ENCODE results near the gene HRK. TPM values are rescaled to one million over a fixed set of nuclear protein-coding genes. Genes with fewer than 3 reads are reported as not detected.
A peak's percentile ranks its signal among the peaks of the same experiment; 100 is the strongest.

Gene HRK
- total RNA-seq, 1 experiment from 2014 or later, result 1.2 TPM

DNA sequence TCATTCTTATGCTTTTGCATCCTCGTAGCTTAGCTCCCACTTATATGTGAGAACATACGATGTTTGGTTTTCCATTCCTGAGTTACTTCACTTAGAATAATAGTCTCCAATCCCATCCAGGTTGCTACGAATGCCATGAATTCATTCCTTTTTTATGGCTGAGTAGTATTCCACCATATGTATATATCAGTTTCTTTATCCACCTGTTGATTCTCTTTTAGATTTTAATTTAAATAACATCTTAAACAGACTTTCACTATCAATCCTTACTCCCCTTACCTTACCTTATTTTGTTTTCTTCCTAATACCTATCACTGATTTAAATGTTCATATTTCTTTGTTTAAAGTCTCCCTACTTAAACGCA is 29.0 kb upstream of the HRK start:
- H3K9ac ChIP-seq (ENCODE audit: low read length), result peak overlapping the region; percentile 98
- H3K36me3 ChIP-seq (ENCODE audit: insufficient read depth, low read length), result peaks cover 7% of the 10 kb centered on the region; the same call in 1 of the 2 replicates
- no peak overlapping the region; the same call in 1 of the 2 replicates for H3K27ac ChIP-seq (ENCODE audit: low read length)
- no peaks in the 10 kb centered on the region for H3K9me3 ChIP-seq (ENCODE audit: low read length)
- peaks cover 24% of the 10 kb centered on the region for H3K4me1 ChIP-seq (ENCODE audit: low read length)
- DNase-seq, result no peak
- H3K27me3 ChIP-seq (ENCODE audit: low read length), result no peaks in the 10 kb centered on the region
- peak overlapping the region; percentile 93 for H2AFZ ChIP-seq (ENCODE audit: low read length)
- peak overlapping the region; percentile 98 for H3K4me3 ChIP-seq (ENCODE audit: low read length)
- no peaks in the 10 kb centered on the region for H4K20me1 ChIP-seq (ENCODE audit: insufficient read depth, low read depth, low read length)
- no peaks in the 10 kb centered on the region for H3K9me2 ChIP-seq (replicated peaks; ENCODE audit: insufficient read depth, low read length)
- peak overlapping the region; percentile 87 for H3K4me2 ChIP-seq (ENCODE audit: low read depth, low read length, poor library complexity, severe bottlenecking)
- peaks cover 49% of the 10 kb centered on the region for H3K79me2 ChIP-seq (ENCODE audit: low read length)

DNA sequence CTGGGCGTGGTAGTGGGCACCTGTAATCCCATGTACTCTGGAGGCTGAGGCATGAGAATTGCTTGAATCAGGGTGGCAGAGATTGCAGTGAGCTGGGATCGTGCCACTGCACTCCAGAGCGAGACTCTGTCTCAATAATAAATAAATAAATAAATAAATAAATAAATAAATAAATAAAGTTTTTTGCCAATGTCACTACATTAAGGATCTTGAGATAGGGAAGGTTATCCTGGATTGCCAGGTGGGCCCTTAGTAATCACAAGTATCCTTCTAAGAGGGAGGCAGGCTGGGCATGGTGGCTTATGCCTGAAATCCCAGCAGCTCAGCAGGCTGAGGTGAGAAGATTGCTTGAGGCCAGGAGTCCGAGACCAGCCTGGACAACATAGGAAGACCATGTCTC is 25.0 kb upstream of the HRK start:
- H3K9ac ChIP-seq (ENCODE audit: low read length), result no peak overlapping the region
- H4K20me1 ChIP-seq (ENCODE audit: insufficient read depth, low read depth, low read length), result no peaks in the 10 kb centered on the region
- H3K9me3 ChIP-seq (ENCODE audit: low read length), result no peaks in the 10 kb centered on the region
- no peak overlapping the region for H3K4me3 ChIP-seq (ENCODE audit: low read length)
- no peaks in the 10 kb centered on the region for H3K9me2 ChIP-seq (replicated peaks; ENCODE audit: insufficient read depth, low read length)
- DNase-seq, result no peak
- H3K79me2 ChIP-seq (ENCODE audit: low read length), result peaks cover 11% of the 10 kb centered on the region
- no peak overlapping the region for H3K27ac ChIP-seq (ENCODE audit: low read length)
- H3K27me3 ChIP-seq (ENCODE audit: low read length), result no peaks in the 10 kb centered on the region
- no peaks in the 10 kb centered on the region for H3K36me3 ChIP-seq (ENCODE audit: insufficient read depth, low read length)
- no peak overlapping the region for H2AFZ ChIP-seq (ENCODE audit: low read length)
- H3K4me2 ChIP-seq (ENCODE audit: low read depth, low read length, poor library complexity, severe bottlenecking), result no peak overlapping the region
- H3K4me1 ChIP-seq (ENCODE audit: low read length), result peaks cover 5% of the 10 kb centered on the region

DNA sequence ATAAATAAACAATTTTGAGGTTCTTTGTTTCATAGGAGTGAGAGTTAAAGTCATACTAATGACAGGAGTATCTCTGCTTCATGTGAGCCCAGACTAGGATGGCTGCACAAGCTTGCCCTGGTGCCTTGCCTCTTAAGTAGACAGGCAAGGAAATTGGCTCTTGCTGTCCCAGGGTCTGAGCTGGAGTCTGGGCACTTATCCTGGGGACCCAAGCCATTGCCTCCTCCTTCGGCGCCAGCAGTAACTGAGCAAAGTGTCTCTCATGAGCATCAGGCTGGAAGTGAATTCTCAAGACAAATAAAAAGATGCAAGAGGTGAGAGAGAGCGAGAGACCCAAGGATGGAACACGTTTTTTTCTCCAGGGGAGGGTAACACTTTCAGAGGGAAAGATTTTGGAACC is 22.6 kb upstream of the HRK start:
- Histone ChIP-seq H3K4me2 (ENCODE audit: low read depth, low read length, poor library complexity, severe bottlenecking) (no peak overlapping the region), H3K9ac (ENCODE audit: low read length) (no peak overlapping the region), H2AFZ (ENCODE audit: low read length) (no peak overlapping the region), H3K9me2 (replicated peaks; ENCODE audit: insufficient read depth, low read length) (no peaks in the 10 kb centered on the region), H3K27me3 (ENCODE audit: low read length) (no peaks in the 10 kb centered on the region), H3K4me3 (ENCODE audit: low read length) (no peak overlapping the region), H3K36me3 (ENCODE audit: insufficient read depth, low read length) (no peaks in the 10 kb centered on the region), H3K9me3 (ENCODE audit: low read length) (no peaks in the 10 kb centered on the region), H4K20me1 (ENCODE audit: insufficient read depth, low read depth, low read length) (no peaks in the 10 kb centered on the region), H3K4me1 (ENCODE audit: low read length) (no peaks in the 10 kb centered on the region; the same call in 1 of the 2 replicates), H3K79me2 (ENCODE audit: low read length) (no peaks in the 10 kb centered on the region), H3K27ac (ENCODE audit: low read length) (no peak overlapping the region)
- no peak for DNase-seq

DNA sequence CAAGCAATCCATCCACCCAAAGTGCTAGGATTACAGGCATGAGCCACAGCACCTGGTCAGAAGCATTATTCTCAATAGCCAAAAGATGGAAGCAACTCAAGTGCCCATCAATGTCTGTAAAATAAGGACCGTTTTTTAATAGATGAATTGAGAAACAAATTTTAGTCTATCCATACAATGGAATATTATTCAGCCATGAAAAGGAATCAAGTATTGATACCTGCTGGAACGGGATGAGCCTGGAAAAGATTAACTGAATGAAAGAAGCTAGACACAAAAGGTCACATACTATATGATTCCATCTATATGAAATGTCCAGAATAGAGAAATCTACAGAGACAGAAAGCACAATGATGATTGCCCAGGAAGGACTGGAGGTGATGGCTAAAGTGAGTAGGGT is 20.4 kb upstream of the HRK start:
- Histone ChIP-seq H3K27ac (ENCODE audit: low read length) (no peak overlapping the region), H3K4me3 (ENCODE audit: low read length) (no peak overlapping the region), H3K9me2 (replicated peaks; ENCODE audit: insufficient read depth, low read length) (no peaks in the 10 kb centered on the region), H3K4me1 (ENCODE audit: low read length) (peaks cover 2% of the 10 kb centered on the region; the same call in 1 of the 2 replicates), H3K36me3 (ENCODE audit: insufficient read depth, low read length) (no peaks in the 10 kb centered on the region), H2AFZ (ENCODE audit: low read length) (no peak overlapping the region), H3K4me2 (ENCODE audit: low read depth, low read length, poor library complexity, severe bottlenecking) (no peak overlapping the region), H3K9me3 (ENCODE audit: low read length) (no peaks in the 10 kb centered on the region), H4K20me1 (ENCODE audit: insufficient read depth, low read depth, low read length) (no peaks in the 10 kb centered on the region), H3K79me2 (ENCODE audit: low read length) (no peaks in the 10 kb centered on the region), H3K27me3 (ENCODE audit: low read length) (no peaks in the 10 kb centered on the region), H3K9ac (ENCODE audit: low read length) (no peak overlapping the region)
- no peak for DNase-seq

DNA sequence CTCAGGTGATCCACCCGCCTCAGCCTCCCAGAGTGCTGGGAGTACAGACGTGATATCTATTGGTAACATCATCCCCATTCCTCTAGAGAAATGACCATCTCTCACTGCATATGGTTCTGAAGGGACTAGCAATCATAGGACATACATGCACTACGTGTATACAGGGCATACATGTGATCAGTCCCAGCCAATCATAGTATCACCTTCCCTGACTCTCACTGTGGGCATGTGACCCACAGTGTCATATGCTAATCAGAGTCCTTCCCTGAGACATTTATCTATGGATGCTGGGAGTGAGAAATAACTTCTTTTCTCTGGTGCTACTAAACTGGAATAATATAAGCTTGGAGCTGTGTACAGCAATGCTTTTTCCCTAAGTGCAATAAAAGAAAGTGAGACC is 17.4 kb upstream of the HRK start:
- H3K27ac ChIP-seq (ENCODE audit: low read length), result no peak overlapping the region
- no peaks in the 10 kb centered on the region for H3K9me2 ChIP-seq (replicated peaks; ENCODE audit: insufficient read depth, low read length)
- peaks cover 2% of the 10 kb centered on the region; the same call in 1 of the 2 replicates for H3K4me1 ChIP-seq (ENCODE audit: low read length)
- H3K4me3 ChIP-seq (ENCODE audit: low read length), result no peak overlapping the region
- H4K20me1 ChIP-seq (ENCODE audit: insufficient read depth, low read depth, low read length), result no peaks in the 10 kb centered on the region
- H3K9ac ChIP-seq (ENCODE audit: low read length), result no peak overlapping the region
- H3K79me2 ChIP-seq (ENCODE audit: low read length), result no peaks in the 10 kb centered on the region
- H3K36me3 ChIP-seq (ENCODE audit: insufficient read depth, low read length), result no peaks in the 10 kb centered on the region
- no peaks in the 10 kb centered on the region for H3K27me3 ChIP-seq (ENCODE audit: low read length)
- H3K4me2 ChIP-seq (ENCODE audit: low read depth, low read length, poor library complexity, severe bottlenecking), result no peak overlapping the region
- no peaks in the 10 kb centered on the region for H3K9me3 ChIP-seq (ENCODE audit: low read length)
- no peak overlapping the region for H2AFZ ChIP-seq (ENCODE audit: low read length)
- DNase-seq, result no peak

DNA sequence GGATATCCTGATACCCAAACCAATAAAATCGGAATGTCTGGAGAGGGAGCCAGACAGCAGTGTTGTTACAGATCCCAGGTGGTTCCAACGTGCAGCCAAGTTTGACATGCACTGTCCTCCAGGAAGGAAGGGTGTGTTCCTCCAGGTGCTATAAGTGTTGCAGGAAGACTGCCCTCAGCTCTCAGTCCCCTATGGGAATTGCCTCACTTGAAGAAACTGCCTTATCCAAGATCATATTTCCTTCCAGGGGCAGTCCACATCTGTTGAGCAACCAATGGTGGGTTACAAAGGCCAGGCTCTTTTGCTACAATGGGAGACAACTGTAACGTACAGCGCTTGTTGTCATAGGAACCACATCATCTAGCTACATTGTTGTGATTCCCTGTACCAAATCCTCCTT is 16.2 kb upstream of the HRK start:
- Histone ChIP-seq H3K9me2 (replicated peaks; ENCODE audit: insufficient read depth, low read length) (no peaks in the 10 kb centered on the region), H3K27ac (ENCODE audit: low read length) (no peak overlapping the region), H3K9ac (ENCODE audit: low read length) (no peak overlapping the region), H3K4me3 (ENCODE audit: low read length) (no peak overlapping the region), H3K9me3 (ENCODE audit: low read length) (no peaks in the 10 kb centered on the region), H2AFZ (ENCODE audit: low read length) (no peak overlapping the region), H3K27me3 (ENCODE audit: low read length) (no peaks in the 10 kb centered on the region), H3K4me2 (ENCODE audit: low read depth, low read length, poor library complexity, severe bottlenecking) (no peak overlapping the region), H3K4me1 (ENCODE audit: low read length) (peaks cover 2% of the 10 kb centered on the region; the same call in 1 of the 2 replicates), H3K36me3 (ENCODE audit: insufficient read depth, low read length) (no peaks in the 10 kb centered on the region), H4K20me1 (ENCODE audit: insufficient read depth, low read depth, low read length) (no peaks in the 10 kb centered on the region), H3K79me2 (ENCODE audit: low read length) (no peaks in the 10 kb centered on the region)
- no peak for DNase-seq

DNA sequence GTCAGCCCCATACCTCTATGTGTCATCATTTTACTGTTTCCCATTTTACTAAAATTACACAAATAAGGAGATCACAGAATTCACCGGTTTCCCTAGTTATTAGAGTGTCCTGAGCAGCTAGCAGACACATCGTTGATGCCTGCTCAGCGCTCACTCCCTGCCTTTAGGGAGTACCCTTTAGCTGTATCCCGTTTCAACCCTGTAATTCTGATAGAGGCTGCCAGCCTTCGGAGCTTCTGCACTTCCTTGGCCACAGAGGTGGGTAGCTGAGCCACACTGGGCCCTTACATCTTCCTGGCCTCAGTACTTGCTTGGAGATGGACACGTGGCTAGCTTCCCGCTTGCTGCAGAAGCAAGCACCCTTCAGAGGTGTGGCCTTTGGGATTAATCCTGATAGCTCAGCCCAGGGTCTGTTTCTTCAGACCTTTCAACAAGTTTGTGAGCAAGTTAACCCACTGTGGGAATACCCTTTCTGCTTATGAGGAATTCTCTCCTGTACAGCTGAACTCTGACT is 15.2 kb upstream of the HRK start:
- no peak overlapping the region for H2AFZ ChIP-seq (ENCODE audit: low read length)
- no peak for DNase-seq
- no peaks in the 10 kb centered on the region for H3K9me2 ChIP-seq (replicated peaks; ENCODE audit: insufficient read depth, low read length)
- no peaks in the 10 kb centered on the region for H3K36me3 ChIP-seq (ENCODE audit: insufficient read depth, low read length)
- no peak overlapping the region for H3K4me3 ChIP-seq (ENCODE audit: low read length)
- no peaks in the 10 kb centered on the region for H3K27me3 ChIP-seq (ENCODE audit: low read length)
- H3K4me1 ChIP-seq (ENCODE audit: low read length), result peaks cover 2% of the 10 kb centered on the region; the same call in 1 of the 2 replicates
- H3K9me3 ChIP-seq (ENCODE audit: low read length), result no peaks in the 10 kb centered on the region
- no peak overlapping the region for H3K4me2 ChIP-seq (ENCODE audit: low read depth, low read length, poor library complexity, severe bottlenecking)
- H3K79me2 ChIP-seq (ENCODE audit: low read length), result no peaks in the 10 kb centered on the region
- no peak overlapping the region for H3K9ac ChIP-seq (ENCODE audit: low read length)
- no peak overlapping the region for H3K27ac ChIP-seq (ENCODE audit: low read length)
- H4K20me1 ChIP-seq (ENCODE audit: insufficient read depth, low read depth, low read length), result no peaks in the 10 kb centered on the region

DNA sequence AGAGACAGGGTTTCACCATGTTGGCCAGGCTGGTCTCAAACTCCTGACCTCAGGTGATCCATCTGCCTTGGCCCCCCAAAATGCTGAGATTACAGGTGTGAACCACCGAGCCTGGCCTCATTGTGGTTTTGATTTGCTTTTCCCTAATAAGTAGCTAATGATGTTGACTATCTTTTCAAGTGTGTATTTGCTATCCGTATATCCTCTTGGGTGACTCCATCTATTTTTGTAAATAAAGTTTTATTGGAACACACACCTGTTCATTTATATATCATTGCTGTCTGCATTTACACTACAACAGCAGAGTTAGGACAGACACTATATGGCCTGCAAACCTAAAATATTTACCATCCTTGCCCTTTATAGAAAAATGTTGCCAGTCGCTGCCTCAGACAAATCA is 13.7 kb upstream of the HRK start:
- H3K4me1 ChIP-seq (ENCODE audit: low read length), result peaks cover 2% of the 10 kb centered on the region; the same call in 1 of the 2 replicates
- no peaks in the 10 kb centered on the region for H4K20me1 ChIP-seq (ENCODE audit: insufficient read depth, low read depth, low read length)
- no peak for DNase-seq
- H3K9ac ChIP-seq (ENCODE audit: low read length), result no peak overlapping the region
- H3K27ac ChIP-seq (ENCODE audit: low read length), result no peak overlapping the region
- H2AFZ ChIP-seq (ENCODE audit: low read length), result no peak overlapping the region
- H3K79me2 ChIP-seq (ENCODE audit: low read length), result no peaks in the 10 kb centered on the region
- H3K9me2 ChIP-seq (replicated peaks; ENCODE audit: insufficient read depth, low read length), result no peaks in the 10 kb centered on the region
- no peak overlapping the region for H3K4me3 ChIP-seq (ENCODE audit: low read length)
- H3K9me3 ChIP-seq (ENCODE audit: low read length), result no peaks in the 10 kb centered on the region
- H3K27me3 ChIP-seq (ENCODE audit: low read length), result no peaks in the 10 kb centered on the region
- no peaks in the 10 kb centered on the region for H3K36me3 ChIP-seq (ENCODE audit: insufficient read depth, low read length)
- H3K4me2 ChIP-seq (ENCODE audit: low read depth, low read length, poor library complexity, severe bottlenecking), result no peak overlapping the region
